ENCODE measurements around the gene TIMP2. TPM values are rescaled to one million over a fixed set of nuclear protein-coding genes. Genes with fewer than 3 reads are reported as not detected.

The TIMP2 gene
- total RNA-seq, 1 experiment from 2014 or later, result 60.5 TPM

GRCh38 chr17:78920528-78920927 is 4.7 kb downstream of the TIMP2 start:
- no peak overlapping the region for H3K27ac ChIP-seq (ENCODE audit: low read depth, low read length, poor library complexity, severe bottlenecking)

GRCh38 chr17:78919861-78920450 is 5.2 kb downstream of the TIMP2 start:
- intact Hi-C loops (cut with micrococcal nuclease; ENCODE audit: unreplicated experiment), result no loop called here
- H3K9me3 ChIP-seq (ENCODE audit: low read depth, low read length, poor library complexity, severe bottlenecking), result no peaks in the 10 kb centered on the region
- TF ChIP-seq EZH2 (IDR thresholded peaks at IDR 0.05; ENCODE audit: borderline replicate concordance, low read depth, low read length, poor library complexity, severe bottlenecking) (no peak), CTCF (conservative IDR thresholded peaks at IDR 0.05; ENCODE audit: low read depth, low read length) (no peak)
- H3K36me3 ChIP-seq (ENCODE audit: insufficient read depth, low read length, poor library complexity, severe bottlenecking), result no peaks in the 10 kb centered on the region
- H3K4me1 ChIP-seq (ENCODE audit: insufficient read depth, low read length, poor library complexity, severe bottlenecking), result peaks cover 9% of the 10 kb centered on the region
- CTCF ChIA-PET, result no interaction called here
- H3K27ac ChIP-seq (ENCODE audit: low read depth, low read length, poor library complexity, severe bottlenecking), result no peak overlapping the region
- no TSS peak for BruUV-seq (replicated peaks)
- POLR2A ChIA-PET (ENCODE audit: low non-redundant PET), result no interaction called here
- no peak overlapping the region for H3K4me3 ChIP-seq (ENCODE audit: low read depth, low read length, poor library complexity, severe bottlenecking)
- no peaks in the 10 kb centered on the region for H3K27me3 ChIP-seq (replicated peaks; ENCODE audit: insufficient read depth, low read depth, low read length, poor library complexity)
- DNase-seq (ENCODE audit: low spot score), result no peak

More at GRCh38 chr17:78920528-78920927, 4.7 kb downstream of the TIMP2 start:
- ChIA-PET POLR2A (ENCODE audit: low non-redundant PET) (no interaction called here), CTCF (no interaction called here)
- intact Hi-C loops (cut with micrococcal nuclease; ENCODE audit: unreplicated experiment), result no loop called here
- peaks cover 9% of the 10 kb centered on the region for H3K4me1 ChIP-seq (ENCODE audit: insufficient read depth, low read length, poor library complexity, severe bottlenecking)
- no peaks in the 10 kb centered on the region for H3K27me3 ChIP-seq (replicated peaks; ENCODE audit: insufficient read depth, low read depth, low read length, poor library complexity)
- DNase-seq (ENCODE audit: low spot score), result no peak
- no peaks in the 10 kb centered on the region for H3K36me3 ChIP-seq (ENCODE audit: insufficient read depth, low read length, poor library complexity, severe bottlenecking)
- TF ChIP-seq EZH2 (IDR thresholded peaks at IDR 0.05; ENCODE audit: borderline replicate concordance, low read depth, low read length, poor library complexity, severe bottlenecking) (no peak), CTCF (conservative IDR thresholded peaks at IDR 0.05; ENCODE audit: low read depth, low read length) (no peak)
- H3K4me3 ChIP-seq (ENCODE audit: low read depth, low read length, poor library complexity, severe bottlenecking), result no peak overlapping the region
- BruUV-seq (replicated peaks), result no TSS peak
- H3K9me3 ChIP-seq (ENCODE audit: low read depth, low read length, poor library complexity, severe bottlenecking), result no peaks in the 10 kb centered on the region

- ChIA-PET CTCF (no interaction called here), POLR2A (ENCODE audit: low non-redundant PET) (no interaction called here)
- Histone ChIP-seq H3K9me3 (ENCODE audit: low read depth, low read length, poor library complexity, severe bottlenecking) (no peaks in the 10 kb centered on the region), H3K27ac (ENCODE audit: low read depth, low read length, poor library complexity, severe bottlenecking) (no peak overlapping the region), H3K36me3 (ENCODE audit: insufficient read depth, low read length, poor library complexity, severe bottlenecking) (no peaks in the 10 kb centered on the region), H3K4me1 (ENCODE audit: insufficient read depth, low read length, poor library complexity, severe bottlenecking) (peaks cover 7% of the 10 kb centered on the region), H3K4me3 (ENCODE audit: low read depth, low read length, poor library complexity, severe bottlenecking) (no peak overlapping the region), H3K27me3 (replicated peaks; ENCODE audit: insufficient read depth, low read depth, low read length, poor library complexity) (no peaks in the 10 kb centered on the region)
- TF ChIP-seq CTCF (conservative IDR thresholded peaks at IDR 0.05; ENCODE audit: low read depth, low read length) (no peak), EZH2 (IDR thresholded peaks at IDR 0.05; ENCODE audit: borderline replicate concordance, low read depth, low read length, poor library complexity, severe bottlenecking) (no peak)
- BruUV-seq (replicated peaks), result no TSS peak
- DNase-seq (ENCODE audit: low spot score), result no peak
- intact Hi-C loops (cut with micrococcal nuclease; ENCODE audit: unreplicated experiment), result no loop called here
Measured at GRCh38 chr17:78918979-78919378, 6.2 kb downstream of the TIMP2 start.

Data from A673 (cell line).